ENCODE results near the gene KLF11. TPM values are rescaled to one million over a fixed set of nuclear protein-coding genes. Genes with fewer than 3 reads are reported as not detected.

KLF11 gene
- total RNA-seq, 1 experiment from 2014 or later: 15.0 TPM

DNA sequence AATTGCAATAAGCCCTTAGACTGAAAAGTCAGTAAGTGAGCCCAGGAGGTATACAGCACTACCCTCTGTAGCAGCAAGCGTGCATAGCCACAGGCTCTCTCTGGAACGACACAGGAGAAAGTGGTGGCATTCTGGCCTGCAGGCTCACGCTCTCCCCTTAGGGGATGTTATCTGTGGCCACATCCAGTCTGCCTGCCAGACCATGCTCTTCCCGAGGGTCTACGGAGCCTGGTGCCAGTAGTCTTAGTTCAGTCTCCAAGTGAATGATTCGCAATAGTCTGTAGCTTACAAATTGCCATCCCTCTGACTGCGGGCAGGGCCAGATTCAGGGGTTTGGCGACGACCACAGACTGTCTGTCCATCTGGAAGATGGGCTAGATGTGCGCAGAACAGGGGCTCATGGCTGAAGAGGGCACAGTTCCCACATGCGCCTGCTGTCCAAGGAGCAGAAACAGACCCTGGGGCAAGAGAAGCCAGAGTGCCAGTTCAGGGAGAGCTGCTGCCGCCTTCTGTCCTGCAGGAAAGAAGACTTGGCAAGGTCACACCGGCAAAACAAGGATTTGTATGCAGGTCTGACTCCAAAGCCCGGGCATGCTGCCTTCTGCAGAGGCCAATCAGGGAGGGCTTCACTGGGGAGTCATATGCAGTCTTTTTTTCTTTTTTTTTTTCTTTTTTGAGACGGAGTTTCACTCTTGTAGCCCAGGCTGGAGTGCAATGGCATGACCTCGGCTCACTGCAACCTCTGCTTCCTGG is 3.5 kb upstream of the KLF11 start:
- DNase-seq (ENCODE audit: extremely low read depth, low read depth): no peak

GRCh38 chr2:10041711-10042110 is 1.6 kb upstream of the KLF11 start:
- DNase-seq (ENCODE audit: extremely low read depth, low read depth): no peak

DNA sequence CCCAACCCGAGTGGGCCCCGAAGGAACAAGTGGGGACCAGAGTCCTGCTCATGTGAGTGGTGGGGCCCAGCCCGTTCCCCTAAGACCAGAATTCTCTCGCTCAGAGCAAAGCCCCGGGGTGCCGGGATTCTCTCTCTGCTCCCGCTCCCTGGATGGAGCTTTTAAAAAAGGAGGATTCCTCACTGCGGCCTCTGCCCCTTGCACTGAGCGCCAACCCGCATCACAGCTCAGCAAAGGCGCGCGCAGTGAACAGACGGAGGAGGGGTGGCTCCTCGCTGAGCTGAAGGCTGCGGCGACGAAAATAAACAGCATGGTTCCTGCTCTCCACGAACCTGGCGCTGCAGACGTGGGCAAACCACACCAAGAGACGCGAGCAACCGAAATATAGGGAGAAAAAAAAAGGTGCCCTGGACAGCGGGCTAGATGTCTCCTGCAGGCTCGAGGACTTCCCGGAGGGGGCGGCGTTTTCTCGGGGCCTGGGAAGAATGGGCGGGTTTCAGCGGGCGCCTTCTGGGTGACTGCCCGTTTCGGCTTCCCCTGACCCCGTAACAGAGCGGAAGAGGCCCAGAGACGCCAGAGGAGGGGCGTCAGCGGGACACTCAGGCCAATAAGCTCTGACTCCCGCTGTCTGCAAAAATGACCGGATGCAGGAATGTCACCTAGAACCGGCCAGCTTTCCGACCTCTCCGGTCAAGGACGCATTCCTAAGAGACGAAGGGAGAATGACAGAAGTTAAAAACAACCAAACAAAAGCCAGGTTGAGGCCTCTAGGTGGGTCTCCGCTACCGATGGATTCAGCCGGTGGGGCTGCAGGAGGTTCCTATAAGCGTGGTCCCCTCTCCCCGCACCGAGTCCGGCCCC is 819 bp upstream of the KLF11 start:
- DNase-seq (ENCODE audit: extremely low read depth, low read depth): no peak

DNA sequence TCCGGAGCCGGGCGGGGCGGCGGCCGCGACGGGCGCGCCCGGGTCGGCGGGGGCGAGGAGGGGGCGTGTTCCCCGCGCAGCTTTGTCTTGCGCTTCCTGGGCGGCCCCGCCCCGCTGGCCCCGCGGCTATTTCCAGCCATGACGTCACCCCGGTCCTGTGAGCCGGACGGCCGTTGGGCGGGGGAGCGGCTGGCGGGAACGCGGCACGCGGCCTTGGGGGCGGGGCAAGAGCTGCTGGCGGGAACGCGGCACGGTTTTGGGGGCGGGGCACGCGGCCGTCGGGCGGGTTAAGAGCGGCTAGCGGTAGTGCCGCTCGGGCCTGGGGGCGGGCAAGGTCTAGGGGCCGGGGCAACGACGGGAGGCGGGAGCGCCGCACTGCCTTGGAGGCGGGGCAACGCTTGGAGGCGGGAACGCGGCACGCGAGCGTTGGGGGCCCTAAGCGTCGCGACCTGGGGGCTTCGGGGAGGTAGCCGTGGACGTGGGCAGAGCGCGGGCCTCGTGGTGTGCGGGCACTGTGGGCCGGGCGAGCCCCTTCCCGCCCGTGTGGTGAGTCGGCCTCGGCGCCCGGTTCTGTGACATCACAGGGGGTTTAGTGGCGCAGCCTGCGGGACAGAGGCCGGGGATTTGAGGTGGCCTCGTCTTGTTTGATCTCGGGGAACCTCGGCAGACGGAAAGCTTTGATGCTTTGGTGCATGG is 704 bp downstream of the KLF11 start:
- DNase-seq (ENCODE audit: extremely low read depth, low read depth): peak; percentile 91

GRCh38 chr2:10045561-10046355 is 2.4 kb downstream of the KLF11 start:
- no peak for DNase-seq (ENCODE audit: extremely low read depth, low read depth)

GRCh38 chr2:10046931-10047330 is 3.6 kb downstream of the KLF11 start:
- no peak for DNase-seq (ENCODE audit: extremely low read depth, low read depth)

DNA sequence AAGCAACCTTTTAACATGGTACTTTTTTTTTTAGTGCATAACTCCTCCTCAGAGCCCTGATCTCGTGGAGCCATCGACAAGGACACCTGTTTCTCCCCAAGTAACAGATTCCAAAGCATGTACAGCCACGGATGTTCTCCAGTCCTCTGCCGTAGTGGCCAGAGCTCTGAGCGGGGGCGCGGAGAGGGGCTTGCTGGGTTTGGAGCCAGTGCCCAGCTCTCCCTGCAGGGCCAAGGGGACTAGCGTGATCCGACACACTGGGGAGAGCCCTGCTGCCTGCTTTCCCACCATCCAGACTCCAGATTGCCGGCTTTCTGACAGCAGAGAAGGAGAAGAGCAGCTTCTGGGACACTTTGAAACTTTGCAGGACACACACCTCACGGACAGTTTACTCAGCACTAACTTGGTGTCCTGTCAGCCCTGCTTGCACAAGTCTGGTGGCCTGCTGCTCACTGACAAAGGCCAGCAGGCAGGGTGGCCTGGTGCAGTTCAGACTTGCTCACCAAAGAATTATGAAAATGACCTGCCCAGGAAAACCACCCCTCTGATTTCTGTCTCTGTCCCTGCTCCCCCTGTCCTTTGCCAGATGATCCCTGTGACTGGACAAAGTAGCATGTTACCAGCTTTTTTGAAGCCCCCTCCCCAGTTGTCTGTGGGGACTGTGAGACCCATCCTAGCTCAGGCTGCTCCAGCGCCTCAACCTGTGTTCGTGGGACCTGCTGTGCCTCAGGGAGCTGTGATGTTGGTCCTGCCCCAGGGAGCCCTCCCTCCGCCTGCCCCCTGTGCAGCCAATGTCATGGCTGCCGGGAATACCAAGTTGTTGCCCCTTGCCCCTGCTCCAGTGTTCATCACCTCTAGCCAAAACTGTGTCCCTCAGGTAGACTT is 4.5 kb downstream of the KLF11 start:
- no peak for DNase-seq (ENCODE audit: extremely low read depth, low read depth)

DNA sequence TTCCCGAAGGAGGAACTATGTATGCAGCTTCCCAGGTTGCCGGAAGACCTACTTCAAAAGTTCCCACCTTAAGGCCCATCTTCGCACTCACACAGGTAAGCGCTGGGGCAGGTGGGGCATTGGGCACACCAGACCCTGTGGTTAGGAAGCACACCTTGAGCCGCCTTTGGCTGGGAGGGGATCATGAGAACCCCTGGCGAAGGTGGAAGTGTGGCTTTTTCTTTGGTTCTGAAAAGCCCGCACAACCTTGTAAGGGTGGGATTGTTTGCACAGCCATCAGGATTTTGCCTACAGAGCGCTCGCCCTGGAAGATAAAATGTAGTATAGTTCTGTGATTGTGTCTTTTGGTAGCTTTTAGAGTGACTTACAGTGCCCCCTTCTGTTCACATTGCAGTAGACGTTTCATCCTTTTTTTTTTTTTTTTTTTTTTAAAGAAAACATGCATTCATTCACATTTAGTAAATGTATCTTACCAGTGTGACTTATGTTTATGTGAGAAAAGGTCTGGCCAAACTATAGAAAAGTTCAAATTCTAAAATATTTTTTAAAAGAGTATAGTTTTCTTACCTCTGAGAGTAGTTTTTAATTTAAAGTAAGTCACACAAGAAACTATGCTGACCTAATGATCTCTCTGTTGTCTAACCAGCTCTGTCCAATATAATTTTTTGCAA is 5.3 kb downstream of the KLF11 start:
- DNase-seq (ENCODE audit: extremely low read depth, low read depth): peak; percentile 46

DNA sequence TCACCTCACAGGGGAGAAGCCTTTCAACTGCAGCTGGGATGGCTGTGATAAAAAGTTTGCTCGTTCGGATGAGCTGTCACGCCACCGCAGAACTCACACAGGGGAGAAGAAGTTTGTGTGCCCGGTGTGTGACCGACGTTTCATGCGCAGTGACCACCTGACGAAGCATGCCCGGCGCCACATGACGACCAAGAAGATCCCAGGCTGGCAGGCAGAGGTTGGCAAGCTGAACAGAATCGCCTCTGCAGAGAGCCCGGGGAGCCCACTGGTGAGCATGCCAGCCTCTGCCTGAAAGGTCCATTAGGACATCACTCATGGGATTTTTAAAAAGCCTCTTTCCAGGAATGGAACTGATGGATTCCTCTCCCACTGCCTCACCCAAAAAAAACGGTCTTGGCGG is 8.9 kb downstream of the KLF11 start:
- no peak for DNase-seq (ENCODE audit: extremely low read depth, low read depth)

- DNase-seq (ENCODE audit: extremely low read depth, low read depth): no peak
Observed at GRCh38 chr2:10053351-10053750, 10.0 kb downstream of the KLF11 start.

DNA sequence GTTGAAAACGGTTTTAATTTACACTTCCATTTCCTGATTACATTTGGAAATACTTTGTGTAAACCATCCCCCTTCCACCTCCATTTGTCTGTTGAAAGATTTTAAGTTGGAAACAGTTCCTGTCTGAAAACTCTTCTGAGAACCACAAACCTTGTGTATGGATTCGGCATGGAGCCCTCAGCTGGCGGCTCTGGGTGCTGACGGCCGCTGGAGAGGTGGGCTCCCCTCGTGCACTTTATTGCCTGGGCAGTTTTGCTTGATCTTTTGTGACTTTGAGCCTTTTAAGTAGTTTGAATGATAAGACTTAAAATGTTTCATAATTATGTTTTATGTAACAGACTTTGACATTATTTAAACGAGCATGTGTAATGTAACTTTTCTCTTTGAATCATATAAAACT is 11.1 kb downstream of the KLF11 start:
- no peak for DNase-seq (ENCODE audit: extremely low read depth, low read depth)

DNA sequence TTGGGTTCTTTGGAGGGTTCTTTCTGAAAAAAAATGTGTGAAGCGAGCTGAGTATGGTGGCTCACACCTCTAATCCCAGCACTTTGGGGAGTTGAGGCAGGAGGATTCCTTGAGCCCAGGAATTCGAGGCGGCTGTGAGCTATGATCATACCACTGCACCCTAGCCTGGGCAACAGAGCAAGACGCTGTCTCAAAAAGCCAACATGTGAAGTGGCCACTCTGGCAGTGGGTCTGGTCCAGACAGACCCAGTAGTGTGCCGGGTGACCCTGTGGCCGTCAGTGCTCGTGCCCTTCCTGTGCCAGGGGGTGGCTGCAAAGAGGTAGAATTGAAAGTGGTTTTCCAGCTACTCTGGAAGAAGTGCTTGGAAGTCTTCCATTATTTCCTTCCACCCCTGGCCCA is 11.6 kb downstream of the KLF11 start:
- no peak for DNase-seq (ENCODE audit: extremely low read depth, low read depth)

- DNase-seq (ENCODE audit: extremely low read depth, low read depth): no peak
Observed at GRCh38 chr2:10056439-10056838, 13.1 kb downstream of the KLF11 start.

GRCh38 chr2:10057231-10058107 is 14.1 kb downstream of the KLF11 start:
- no peak for DNase-seq (ENCODE audit: extremely low read depth, low read depth)

- no peak for DNase-seq (ENCODE audit: extremely low read depth, low read depth)
Observed at GRCh38 chr2:10058251-10059015, 15.1 kb downstream of the KLF11 start.

DNA sequence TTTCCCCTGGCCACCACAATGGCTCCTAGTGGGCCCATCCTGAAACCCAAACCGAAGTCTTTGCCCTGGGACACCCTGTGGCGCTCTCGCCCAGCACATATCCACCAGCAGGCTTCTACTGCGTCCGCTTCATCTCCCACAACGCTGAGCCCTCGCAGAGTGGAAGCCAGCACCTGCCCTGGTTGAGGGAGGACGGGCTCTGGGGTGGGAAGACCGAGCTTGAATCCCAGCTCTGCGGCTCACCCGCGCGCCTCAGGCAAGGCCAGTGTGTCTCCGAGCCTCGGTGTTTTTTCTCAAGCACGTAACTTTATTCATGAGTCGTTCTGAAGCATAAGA is 15.6 kb downstream of the KLF11 start:
- no peak for DNase-seq (ENCODE audit: extremely low read depth, low read depth)

DNA sequence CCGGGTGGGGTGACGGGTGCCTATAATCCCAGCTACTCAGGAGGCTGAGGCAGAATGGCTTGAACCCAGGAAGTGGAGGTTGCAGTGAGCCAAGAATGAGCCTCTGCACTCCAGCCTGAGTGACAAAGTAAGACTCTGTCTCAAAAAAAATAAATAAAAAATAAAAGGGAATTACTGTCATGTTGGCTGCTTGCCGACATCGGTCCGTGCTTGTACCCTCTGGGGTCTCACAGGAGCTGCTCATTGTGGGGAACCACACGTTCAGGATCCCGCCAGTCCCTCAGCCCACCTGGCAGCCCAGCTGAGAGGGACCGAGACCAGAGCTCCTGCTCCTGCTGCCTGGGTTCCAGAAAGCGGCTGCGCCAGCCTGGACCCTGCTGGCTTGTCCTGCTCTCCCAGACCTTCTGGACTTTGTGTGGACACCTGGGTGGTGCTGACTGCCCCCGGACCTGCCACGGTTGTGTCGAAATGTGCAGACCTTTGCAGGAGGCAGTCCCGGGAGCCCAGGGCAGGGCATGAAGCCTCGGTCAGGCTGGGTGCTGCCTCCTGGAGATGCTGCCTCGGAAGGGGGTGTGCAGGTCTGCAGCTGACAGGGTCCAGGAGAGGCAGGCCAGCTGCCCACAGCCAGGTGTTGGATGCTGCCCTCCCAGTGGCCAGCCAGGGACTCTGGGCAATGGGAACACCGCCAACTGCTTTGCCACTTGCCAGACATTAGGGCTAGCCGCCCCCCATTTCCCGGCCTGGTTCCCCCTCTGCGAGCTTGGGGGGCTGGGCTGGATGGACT is 16.4 kb downstream of the KLF11 start:
- DNase-seq (ENCODE audit: extremely low read depth, low read depth): no peak
